NCI-H774 (cell line): ENCODE results near the gene HOTAIR.

Experiments
- DNase-seq: peaks from one replicate; lab custom pipeline; 2025; lab: John Stamatoyannopoulos, UW

HOTAIR gene

GRCh38 chr12:53975064-53975471 lies 314 bp upstream of the HOTAIR start:
- DNase-seq: no peak

GRCh38 chr12:53973236-53974042 lies 1.3 kb downstream of the HOTAIR start:
- DNase-seq: peak; percentile 21

GRCh38 chr12:53972722-53973235 lies 2.0 kb downstream of the HOTAIR start, which contains the start of gene HOXC11:
HOXC11 (plus strand) TSS chr12:53973126; CDS start chr12:53973242, 116 bp downstream.
- no peak for DNase-seq

GRCh38 chr12:53972152-53972702 lies 2.5 kb downstream of the HOTAIR start:
- DNase-seq: no peak

GRCh38 chr12:53971686-53972085 lies 3.1 kb downstream of the HOTAIR start:
- no peak for DNase-seq

GRCh38 chr12:53971129-53971528 lies 3.6 kb downstream of the HOTAIR start:
- DNase-seq: no peak

GRCh38 chr12:53970451-53970850 lies 4.3 kb downstream of the HOTAIR start:
- DNase-seq: no peak

- DNase-seq: no peak
These were observed 5.0 kb downstream of the HOTAIR start for GRCh38 chr12:53969588-53970259.

GRCh38 chr12:53968214-53969127 lies 6.3 kb downstream of the HOTAIR start:
- no peak for DNase-seq

- DNase-seq: no peak
These were observed 7.3 kb downstream of the HOTAIR start for GRCh38 chr12:53967421-53967925.

GRCh38 chr12:53966385-53967133 lies 8.2 kb downstream of the HOTAIR start:
- no peak for DNase-seq

GRCh38 chr12:53966085-53966384 lies 8.7 kb downstream of the HOTAIR start:
- DNase-seq: no peak

GRCh38 chr12:53965281-53966084 lies 9.3 kb downstream of the HOTAIR start:
- DNase-seq: no peak

GRCh38 chr12:53964315-53964713 lies 10.4 kb downstream of the HOTAIR start:
- no peak for DNase-seq

- DNase-seq: no peak
These were observed 11.1 kb downstream of the HOTAIR start for GRCh38 chr12:53963434-53964314.

- no peak for DNase-seq
These were observed 11.7 kb downstream of the HOTAIR start for GRCh38 chr12:53963005-53963404.

- no peak for DNase-seq
These were observed 13.6 kb downstream of the HOTAIR start for GRCh38 chr12:53961025-53961761.
